IMR-90 (cell line): ENCODE measurements around the gene DNASE1L1. TPM values are rescaled to one million over a fixed set of nuclear protein-coding genes. Genes with fewer than 3 reads are reported as not detected.

Source experiments
- ATAC-seq: fragments of 200-7000 bp; cut with Tn5 transposase; 2 replicates; pipeline ENCODE4 v1.9.1; 2020; ENCODE audit warnings: low read depth, mild to moderate bottlenecking, moderate library complexity
- BruUV-seq: library from RNA; stranded (reverse); fragments of 400-500 nt; replicated peaks from 2 replicates; lab custom pipeline; 2021; lab: Mats Ljungman, UMichigan
- CTCF ChIA-PET: fragments of 300-600 bp; formaldehyde crosslinking; extraction: SDS; loops from one replicate; lab custom pipeline; 2021; ENCODE audit warnings: antibody characterized with exemption; lab: Yijun Ruan, JAX
- POLR2A ChIA-PET: fragments of 300-600 bp; sonication (Branson Sonifier 250); formaldehyde crosslinking; loops from one replicate; lab custom pipeline; 2022; ENCODE audit warnings: antibody characterized with exemption; ENCODE audit not compliant: unreplicated experiment; lab: Charles Lee
- DNase-seq: peaks from one replicate; pipeline ENCODE4 v3.0.0; 2013
- H2AFZ ChIP-seq: replicated peaks from 2 replicates; pipeline ENCODE3; 2013; ENCODE audit warnings: low read length, mild to moderate bottlenecking; ENCODE audit not compliant: poor library complexity
- H2AK5ac ChIP-seq: 2 replicates; pipeline ENCODE4 v1.6.1; 2013; ENCODE audit warnings: low read depth, low read length, inconsistent platforms
- H2AK9ac ChIP-seq: replicated peaks from 2 replicates; pipeline ENCODE3; 2013; ENCODE audit warnings: mild to moderate bottlenecking, low read depth, low read length, moderate library complexity; ENCODE audit not compliant: poor library complexity
- H2BK120ac ChIP-seq: 2 replicates; pipeline ENCODE4 v1.6.1; 2013; ENCODE audit warnings: low read depth, low read length, inconsistent platforms
- H2BK15ac ChIP-seq: 3 replicates; pipeline ENCODE4 v1.6.1; 2013; ENCODE audit warnings: low read depth, low read length, inconsistent platforms
- H2BK20ac ChIP-seq: 2 replicates; pipeline ENCODE4 v1.6.1; 2013; ENCODE audit warnings: low read depth, mild to moderate bottlenecking, inconsistent platforms, low read length, moderate library complexity
- H2BK5ac ChIP-seq: 2 replicates; pipeline ENCODE4 v1.6.1; 2013; ENCODE audit warnings: mild to moderate bottlenecking, low read depth, low read length, inconsistent platforms; ENCODE audit not compliant: poor library complexity, severe bottlenecking
- H3K14ac ChIP-seq: replicated peaks from 2 replicates; pipeline ENCODE4 v1.6.1; 2013; ENCODE audit warnings: low read depth, low read length, inconsistent platforms
- H3K18ac ChIP-seq: 2 replicates; pipeline ENCODE4 v1.6.1; 2013; ENCODE audit warnings: low read depth, low read length, control low read depth
- H3K23ac ChIP-seq: 2 replicates; pipeline ENCODE4 v1.6.1; 2013; ENCODE audit warnings: low read depth, low read length, inconsistent platforms
- H3K27ac ChIP-seq: 2 replicates; pipeline ENCODE4 v1.5.1; 2013; ENCODE audit warnings: mild to moderate bottlenecking, control low read depth, low read length; ENCODE audit not compliant: insufficient read depth
- H3K27me3 ChIP-seq: 2 replicates; pipeline ENCODE4 v1.6.1; 2013; ENCODE audit warnings: low read length; ENCODE audit not compliant: control insufficient read depth, insufficient read depth
- H3K36me3 ChIP-seq: 2 replicates; pipeline ENCODE4 v1.6.1; 2013; ENCODE audit warnings: low read length, mixed read lengths; ENCODE audit not compliant: control insufficient read depth, insufficient read depth
- H3K4ac ChIP-seq: 2 replicates; pipeline ENCODE4 v1.6.1; 2013; ENCODE audit warnings: low read depth, low read length, inconsistent platforms
- H3K4me1 ChIP-seq: 2 replicates; pipeline ENCODE4 v1.6.1; 2013; ENCODE audit warnings: low read length, mixed read lengths; ENCODE audit not compliant: control insufficient read depth, insufficient read depth
- H3K4me2 ChIP-seq: 2 replicates; pipeline ENCODE4 v1.6.1; 2013; ENCODE audit warnings: low read depth, mild to moderate bottlenecking, control low read depth, low read length, moderate library complexity
- H3K4me3 ChIP-seq: 2 replicates; pipeline ENCODE4 v1.5.1; 2013; ENCODE audit warnings: low read depth, mild to moderate bottlenecking, control low read depth, low read length, moderate library complexity; ENCODE audit not compliant: insufficient read depth
- H3K56ac ChIP-seq: 2 replicates; pipeline ENCODE4 v1.6.1; 2013; ENCODE audit warnings: low read length, inconsistent platforms; ENCODE audit not compliant: insufficient read depth; ENCODE audit errors: extremely low read depth
- H3K79me1 ChIP-seq, 2 experiments: 2 replicates each; pipeline ENCODE4 v1.6.1; 2013; ENCODE audit warnings: low read length in 2 of 2, inconsistent platforms in 1 of 2, low read depth in 1 of 2
- H3K9ac ChIP-seq: 2 replicates; pipeline ENCODE4 v1.6.1; 2013; ENCODE audit warnings: low read depth, low read length, control low read depth
- H3K9me1 ChIP-seq: 2 replicates; pipeline ENCODE4 v1.6.1; 2013; ENCODE audit warnings: low read length, inconsistent platforms; ENCODE audit not compliant: insufficient read depth
- H3K9me3 ChIP-seq: 2 replicates; pipeline ENCODE4 v1.6.1; 2013; ENCODE audit warnings: low read length; ENCODE audit not compliant: control insufficient read depth, insufficient read depth
- H4K20me1 ChIP-seq: 2 replicates; pipeline ENCODE4 v1.6.1; 2013; ENCODE audit warnings: low read length, inconsistent platforms; ENCODE audit not compliant: insufficient read depth
- H4K5ac ChIP-seq: 2 replicates; pipeline ENCODE4 v1.6.1; 2013; ENCODE audit warnings: mild to moderate bottlenecking, low read depth, low read length, control low read depth
- H4K8ac ChIP-seq, 2 experiments: 2 replicates each; pipeline ENCODE4 v1.6.1; 2013; ENCODE audit warnings: low read depth in 2 of 2, low read length in 2 of 2, control low read depth in 1 of 2, inconsistent platforms in 1 of 2
- H4K91ac ChIP-seq: 2 replicates; pipeline ENCODE4 v1.6.1; 2013; ENCODE audit warnings: low read depth, low read length, inconsistent platforms; ENCODE audit not compliant: insufficient read depth
- CTCF ChIP-seq: conservative IDR thresholded peaks from 2 replicates; pipeline ENCODE4 v1.5.1; 2012; ENCODE audit warnings: mild to moderate bottlenecking, low read depth, low read length, improper control_type of control experiment
- MAFK ChIP-seq: IDR thresholded peaks from 2 replicates; pipeline ENCODE4 v1.6.1; 2012; ENCODE audit warnings: low read depth, low read length, improper control_type of control experiment
- MAZ ChIP-seq: IDR thresholded peaks from 2 replicates; pipeline ENCODE4 v1.6.1; 2012; ENCODE audit warnings: low read depth, mild to moderate bottlenecking, low read length, improper control_type of control experiment, moderate library complexity, borderline replicate concordance
- NFE2L2 ChIP-seq: fragments of 150-350 bp; IDR thresholded peaks from 2 replicates; pipeline ENCODE4 v1.6.1; 2016; ENCODE audit warnings: low read depth, mild to moderate bottlenecking, low read length
- RAD21 ChIP-seq: IDR thresholded peaks from 2 replicates; pipeline ENCODE4 v1.6.1; 2012; ENCODE audit warnings: low read length, improper control_type of control experiment
- WGBS, 2 experiments: methylation state at CpG; one replicate each; pipeline versions ENCODE4 v1.1.5 to v1.1.7; 2013; ENCODE audit warnings: missing lambda C conversion rate in 2 of 2; ENCODE audit not compliant: insufficient read length in 1 of 2; ENCODE audit errors: extremely low coverage in 2 of 2; 5-methylcytosine and 5-hydroxymethylcytosine counted together
- dilution Hi-C: fragments of 300-500 bp; cut with HindIII; formaldehyde crosslinking; loops from one replicate; pipeline ENCODE4 v1.14.3; 2018; ENCODE audit warnings: low sequenced_read_pairs; ENCODE audit not compliant: unreplicated experiment
- in situ Hi-C: fragments of 300-500 bp; cut with MboI; formaldehyde crosslinking; loops from 3 replicates; pipeline ENCODE4 v1.14.3; 2019; ENCODE audit warnings: low sequenced_read_pairs, inconsistent platforms, mixed read lengths
- intact Hi-C: fragments of 100-400 bp; cut with micrococcal nuclease; formaldehyde crosslinking; loops from 2 replicates; pipeline ENCODE4 v1.10.0; 2022
- polyA plus RNA-seq, 3 experiments: library from polyadenylated mRNA; depleted of rRNA; stranded (reverse); fragments of >200 nt; gene quantifications; 2 replicates each; pipeline ENCODE4 v1.2.3, GENCODE V29; 2012; ENCODE audit warnings: low replicate concordance in 1 of 3
- total RNA-seq: library from RNA; depleted of rRNA; stranded (reverse); fragments of >200 nt; gene quantifications from 2 replicates; pipeline ENCODE4 v1.2.3, GENCODE V29; 2012

Gene DNASE1L1
- total and polyA plus RNA-seq, 2 of the 4 experiments (the other 2 are of a cell fraction) = 51.4 to 55.5 TPM

GRCh38 chrX:154373340-154374306 is 35.4 kb downstream of the DNASE1L1 start:
- ATAC-seq (peak; percentile 1), DNase-seq (peak; percentile 83)
- H3K14ac ChIP-seq = peak overlapping the region; percentile 98
- peak overlapping the region; percentile 94 for H4K91ac ChIP-seq
- H2BK20ac ChIP-seq = peak overlapping the region; percentile 54; the same call in 1 of the 2 replicates
- H3K4me3 ChIP-seq = peak overlapping the region; percentile 90
- peaks cover 0 to 15% of the 10 kb centered on the region in 2 experiments; a peak in 2 of 4 replicates for H3K79me1 ChIP-seq
- TF ChIP-seq MAZ (peak; percentile 32; the same call in 1 of the 2 replicates), RAD21 (peak; percentile 49), CTCF (peak; percentile 30), MAFK (no peak), NFE2L2 (no peak)
- ChIA-PET POLR2A (interaction anchor here (1.1 to 2.6 kb wide), 3 partner anchors 8 to 172 kb away, joined by 4 to 8 read pairs (median 5); no protein-coding TSS in a partner anchor), CTCF (interaction anchor here (0.5 kb wide), 1 partner anchor 10 kb away, joined by 4 read pairs; no protein-coding TSS in a partner anchor)
- no peaks in the 10 kb centered on the region for H3K9me3 ChIP-seq
- WGBS, 2 experiments = 56% methylated on average over 4 of the region's 23 CpGs; no CpG with 5 or more reads in 1 of the 2 experiments
- peak overlapping the region; percentile 77; the same call in 1 of the 3 replicates for H2BK15ac ChIP-seq
- H4K20me1 ChIP-seq = peaks cover 24% of the 10 kb centered on the region
- peak overlapping the region; percentile 98 for H2AK9ac ChIP-seq
- peak overlapping the region; percentile 84 to 92 for H4K8ac ChIP-seq
- peak overlapping the region; percentile 98 for H3K56ac ChIP-seq
- H3K27ac ChIP-seq = peak overlapping the region; percentile 97
- in situ Hi-C loops (no loop called here), intact Hi-C loops (loop anchor here (5.0 kb wide), 1 partner anchor 159 kb away; no protein-coding TSS in a partner anchor), dilution Hi-C loops (no loop called here)
- H3K4me2 ChIP-seq = peak overlapping the region; percentile 94
- peak overlapping the region; percentile 79 for H2AFZ ChIP-seq
- peaks cover 10% of the 10 kb centered on the region for H3K4me1 ChIP-seq
- peak overlapping the region; percentile 92 for H2BK5ac ChIP-seq
- no peaks in the 10 kb centered on the region for H3K27me3 ChIP-seq
- peak overlapping the region; percentile 73 for H2BK120ac ChIP-seq
- H2AK5ac ChIP-seq = peak overlapping the region; percentile 98
- peak overlapping the region; percentile 70 for H4K5ac ChIP-seq
- H3K9ac ChIP-seq = peak overlapping the region; percentile 98
- BruUV-seq = no TSS peak
- peak overlapping the region; percentile 96 for H3K23ac ChIP-seq
- H3K9me1 ChIP-seq = 0 out of 2 replicates have a peak, but pooled peaks cover 5% of the 10 kb centered on the region
- H3K4ac ChIP-seq = peak overlapping the region; percentile 99
- H3K36me3 ChIP-seq = peaks cover 13% of the 10 kb centered on the region
- H3K18ac ChIP-seq = peak overlapping the region; percentile 88
